IPS-20b (cell line): ENCODE results near the gene GNB1L.

ENCODE experiments used
- H3K27ac ChIP-seq: one replicate; pipeline ENCODE4 v1.5.1; 2013; ENCODE audit warnings: low read length
- H3K27me3 ChIP-seq: 2 replicates; pipeline ENCODE4 v1.6.1; 2013; ENCODE audit warnings: mild to moderate bottlenecking, low read length, inconsistent platforms; ENCODE audit not compliant: insufficient read depth
- H3K36me3 ChIP-seq: 2 replicates; pipeline ENCODE4 v1.6.1; 2013; ENCODE audit warnings: low read depth, mild to moderate bottlenecking, inconsistent platforms, low read length, moderate library complexity; ENCODE audit not compliant: insufficient read depth
- H3K4me1 ChIP-seq: 2 replicates; pipeline ENCODE4 v1.6.1; 2013; ENCODE audit warnings: mild to moderate bottlenecking, control low read depth, inconsistent platforms, low read length, moderate library complexity; ENCODE audit not compliant: insufficient read depth
- H3K4me3 ChIP-seq: 2 replicates; pipeline ENCODE4 v1.5.1; 2013; ENCODE audit warnings: mild to moderate bottlenecking, low read length, inconsistent platforms
- H3K9ac ChIP-seq: 2 replicates; pipeline ENCODE4 v1.6.1; 2013; ENCODE audit warnings: low read depth, mild to moderate bottlenecking, inconsistent platforms, low read length, moderate library complexity
- H3K9me3 ChIP-seq: 2 replicates; pipeline ENCODE4 v1.6.1; 2013; ENCODE audit warnings: mild to moderate bottlenecking, low read depth, low read length, inconsistent platforms; ENCODE audit not compliant: insufficient read depth

The GNB1L gene

GRCh38 chr22:19742160-19743066 lies 112.3 kb downstream of the GNB1L start:
- no peak overlapping the region for H3K9ac ChIP-seq
- no peaks in the 10 kb centered on the region for H3K36me3 ChIP-seq
- no peak overlapping the region for H3K27ac ChIP-seq

DNA sequence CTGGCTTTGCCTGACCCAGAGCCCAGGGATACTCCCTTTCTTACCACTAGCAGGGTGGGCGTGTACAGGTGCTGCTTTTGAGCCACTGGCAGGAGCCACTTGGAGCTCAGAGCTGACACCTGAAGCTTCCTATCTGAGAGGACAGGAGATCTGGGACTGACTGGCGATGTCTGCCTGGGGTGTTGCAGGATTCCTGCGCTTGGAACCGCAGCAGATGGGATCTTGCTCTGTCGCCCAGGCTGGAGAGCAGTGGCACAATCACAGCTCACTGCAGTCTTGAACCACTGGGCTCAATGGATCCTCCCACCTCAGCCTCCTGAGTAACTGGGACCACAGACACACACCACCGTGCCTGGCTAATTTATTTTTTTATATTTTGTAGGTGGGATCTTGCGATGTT lies 113.6 kb downstream of the GNB1L start:
- H3K27me3 ChIP-seq = no peaks in the 10 kb centered on the region; the same call in 1 of the 2 replicates
- H3K9ac ChIP-seq = no peak overlapping the region
- H3K36me3 ChIP-seq = no peaks in the 10 kb centered on the region
- no peaks in the 10 kb centered on the region for H3K4me1 ChIP-seq
- H3K9me3 ChIP-seq = no peaks in the 10 kb centered on the region
- no peak overlapping the region for H3K4me3 ChIP-seq
- no peak overlapping the region for H3K27ac ChIP-seq

More at GRCh38 chr22:19742160-19743066, 112.3 kb downstream of the GNB1L start:
- H3K27me3 ChIP-seq = no peaks in the 10 kb centered on the region; the same call in 1 of the 2 replicates
- no peaks in the 10 kb centered on the region for H3K4me1 ChIP-seq
- H3K9me3 ChIP-seq = no peaks in the 10 kb centered on the region
- no peak overlapping the region for H3K4me3 ChIP-seq

- H3K36me3 ChIP-seq = no peaks in the 10 kb centered on the region
- H3K9me3 ChIP-seq = no peaks in the 10 kb centered on the region
- H3K27ac ChIP-seq = no peak overlapping the region
- no peaks in the 10 kb centered on the region for H3K27me3 ChIP-seq
- no peak overlapping the region for H3K9ac ChIP-seq
- no peaks in the 10 kb centered on the region for H3K4me1 ChIP-seq
- no peak overlapping the region for H3K4me3 ChIP-seq
Measured at GRCh38 chr22:19740586-19740985, 114.1 kb downstream of the GNB1L start.

DNA sequence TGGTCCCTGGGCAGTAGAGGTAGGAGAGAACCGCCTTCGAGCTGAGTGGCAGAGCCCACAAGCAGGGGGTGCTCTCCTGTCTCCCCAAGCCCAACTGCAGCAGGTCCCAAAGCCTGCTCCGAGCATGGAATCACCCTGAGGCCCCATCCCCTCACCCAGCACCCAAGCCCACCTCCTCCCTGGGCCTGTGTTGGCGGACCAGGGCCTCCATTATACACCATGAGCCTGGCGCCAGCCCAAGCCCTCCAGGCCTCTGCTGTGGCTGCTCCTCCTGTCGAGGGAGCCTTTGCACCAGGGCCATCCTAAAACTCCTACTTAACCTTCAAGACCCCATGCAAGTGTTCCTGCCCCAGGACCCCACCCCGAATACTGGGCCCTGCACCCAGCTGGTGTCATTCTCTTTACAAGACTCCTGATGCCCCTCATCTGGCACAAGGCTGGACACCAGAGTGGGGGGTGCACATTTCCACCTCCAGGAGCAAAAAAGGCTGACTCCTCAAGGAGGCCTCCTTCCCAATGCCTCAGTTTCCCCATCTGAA lies 114.7 kb downstream of the GNB1L start:
- no peaks in the 10 kb centered on the region for H3K9me3 ChIP-seq
- 0 out of 2 replicates have a peak, but pooled peaks cover 3% of the 10 kb centered on the region for H3K27me3 ChIP-seq
- H3K4me3 ChIP-seq = no peak overlapping the region
- no peaks in the 10 kb centered on the region for H3K4me1 ChIP-seq
- H3K9ac ChIP-seq = no peak overlapping the region
- H3K36me3 ChIP-seq = no peaks in the 10 kb centered on the region
- no peak overlapping the region for H3K27ac ChIP-seq

- no peaks in the 10 kb centered on the region for H3K4me1 ChIP-seq
- H3K4me3 ChIP-seq = no peak overlapping the region
- H3K27ac ChIP-seq = no peak overlapping the region
- no peaks in the 10 kb centered on the region for H3K9me3 ChIP-seq
- H3K9ac ChIP-seq = no peak overlapping the region
- H3K27me3 ChIP-seq = 0 out of 2 replicates have a peak, but pooled peaks cover 5% of the 10 kb centered on the region
- no peaks in the 10 kb centered on the region for H3K36me3 ChIP-seq
Measured at GRCh38 chr22:19739448-19739895, 115.2 kb downstream of the GNB1L start.

- H3K27ac ChIP-seq = no peak overlapping the region
- 0 out of 2 replicates have a peak, but pooled peaks cover 5% of the 10 kb centered on the region for H3K27me3 ChIP-seq
- no peaks in the 10 kb centered on the region for H3K4me1 ChIP-seq
- no peaks in the 10 kb centered on the region for H3K9me3 ChIP-seq
- no peak overlapping the region for H3K4me3 ChIP-seq
- no peaks in the 10 kb centered on the region for H3K36me3 ChIP-seq
- no peak overlapping the region for H3K9ac ChIP-seq
Measured at GRCh38 chr22:19738664-19739447, 115.8 kb downstream of the GNB1L start.

GRCh38 chr22:19737846-19738663 lies 116.6 kb downstream of the GNB1L start:
- Histone ChIP-seq H3K9ac (no peak overlapping the region), H3K36me3 (no peaks in the 10 kb centered on the region), H3K27me3 (0 out of 2 replicates have a peak, but pooled peaks cover 5% of the 10 kb centered on the region), H3K4me1 (no peaks in the 10 kb centered on the region), H3K27ac (no peak overlapping the region), H3K9me3 (no peaks in the 10 kb centered on the region), H3K4me3 (no peak overlapping the region)

GRCh38 chr22:19735665-19736510 lies 118.8 kb downstream of the GNB1L start:
- Histone ChIP-seq H3K9me3 (no peaks in the 10 kb centered on the region), H3K36me3 (no peaks in the 10 kb centered on the region), H3K4me3 (no peak overlapping the region), H3K27me3 (peaks cover 5% of the 10 kb centered on the region; the same call in 1 of the 2 replicates), H3K27ac (no peak overlapping the region), H3K9ac (no peak overlapping the region), H3K4me1 (no peaks in the 10 kb centered on the region)

DNA sequence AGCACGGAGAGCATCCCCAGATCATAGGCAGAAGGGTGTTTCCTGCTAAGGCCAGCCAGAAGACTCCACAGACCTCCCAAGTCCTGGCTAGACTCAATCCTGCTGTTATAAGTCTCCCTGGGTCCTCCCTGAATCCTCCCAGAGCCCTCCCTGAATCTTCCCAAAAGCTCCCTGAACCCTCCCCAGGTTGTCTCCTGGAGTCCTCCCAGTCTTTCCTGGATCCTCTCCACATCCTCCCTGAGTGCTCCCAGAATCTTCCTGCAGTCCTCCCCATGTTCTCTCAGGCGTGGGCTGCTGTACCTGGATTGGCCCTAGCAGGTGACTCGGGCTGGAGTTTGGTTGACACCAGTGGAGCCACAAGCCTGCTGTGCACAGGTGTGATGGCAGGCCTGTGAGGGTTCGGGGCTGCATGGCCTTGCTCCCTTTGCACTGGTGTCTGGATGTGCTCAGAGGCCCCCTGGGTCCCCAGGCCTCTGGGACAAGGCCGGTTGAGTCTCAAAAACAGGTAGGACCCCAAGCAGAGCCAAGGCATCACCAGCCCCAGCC lies 119.8 kb downstream of the GNB1L start:
- Histone ChIP-seq H3K4me3 (no peak overlapping the region), H3K4me1 (no peaks in the 10 kb centered on the region), H3K27me3 (peaks cover 12% of the 10 kb centered on the region), H3K27ac (no peak overlapping the region), H3K36me3 (no peaks in the 10 kb centered on the region), H3K9ac (no peak overlapping the region), H3K9me3 (no peaks in the 10 kb centered on the region)

DNA sequence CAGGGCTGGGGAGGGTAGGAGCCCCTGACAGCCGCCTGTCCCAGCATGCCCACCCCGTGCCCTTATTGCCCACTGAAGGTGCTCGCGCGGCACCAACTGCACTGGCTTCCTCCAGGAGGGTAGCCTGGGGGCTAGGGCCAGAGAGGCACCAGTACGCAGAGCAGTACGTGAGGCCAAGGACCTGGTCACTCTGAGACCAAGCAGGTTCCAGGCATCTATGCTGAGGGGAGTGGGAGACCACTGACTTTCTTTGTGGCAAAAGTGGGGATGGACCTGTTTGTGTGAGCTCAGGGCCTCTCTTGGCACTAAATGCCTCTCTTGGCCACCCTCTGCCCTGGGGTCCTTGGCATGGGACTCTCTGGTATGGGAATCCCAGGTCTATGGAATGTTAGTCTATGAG lies 120.5 kb downstream of the GNB1L start:
- Histone ChIP-seq H3K36me3 (no peaks in the 10 kb centered on the region), H3K9me3 (no peaks in the 10 kb centered on the region)

More for the DNA sequence above, 120.5 kb downstream of the GNB1L start:
- no peak overlapping the region for H3K9ac ChIP-seq
- H3K27me3 ChIP-seq = peaks cover 19% of the 10 kb centered on the region
- no peaks in the 10 kb centered on the region for H3K4me1 ChIP-seq
- no peak overlapping the region for H3K4me3 ChIP-seq
- no peak overlapping the region for H3K27ac ChIP-seq
